Measurements from ENCODE around the gene QSER1.
"Not testable (repeated sequence)": the region's sequence is repeated elsewhere in the genome, so short reads cannot be mapped to it uniquely, and the experiment has no call there.

GRCh38 chr11:32937283-32937682 lies 44.7 kb downstream of the QSER1 start:
- TF ChIP-seq CTCF (IDR thresholded peaks at IDR 0.05; ENCODE audit: low read depth, low read length, poor library complexity, severe bottlenecking); EZH2phosphoT487 (IDR thresholded peaks at IDR 0.05; ENCODE audit: borderline replicate concordance, low read length): not testable (repeated sequence)
